Prostate gland (tissue), 2 donors: ENCODE data around the gene TSPOAP1.

Experiments used
- POLR2A ChIP-seq: fragments of 450-650 bp; IDR thresholded peaks from one replicate; pipeline ENCODE4 v1.6.1; 2016; ENCODE audit warnings: antibody characterized with exemption, mild to moderate bottlenecking
- TF ChIP-seq, protein P1 (sequence below), 4 experiments: fragments of 200-600 bp in 2 of 4; fragments of 450-650 bp in 2 of 4; sonication (generic) in 2 of 4; IDR thresholded peaks; 1 replicate in 3 of 4; 2 replicates in 1 of 4; pipeline ENCODE4 v1.5.1; 2016 to 2019; ENCODE audit warnings: antibody characterized with exemption in 4 of 4, mild to moderate bottlenecking in 2 of 4, moderate library complexity in 2 of 4

DNA sequence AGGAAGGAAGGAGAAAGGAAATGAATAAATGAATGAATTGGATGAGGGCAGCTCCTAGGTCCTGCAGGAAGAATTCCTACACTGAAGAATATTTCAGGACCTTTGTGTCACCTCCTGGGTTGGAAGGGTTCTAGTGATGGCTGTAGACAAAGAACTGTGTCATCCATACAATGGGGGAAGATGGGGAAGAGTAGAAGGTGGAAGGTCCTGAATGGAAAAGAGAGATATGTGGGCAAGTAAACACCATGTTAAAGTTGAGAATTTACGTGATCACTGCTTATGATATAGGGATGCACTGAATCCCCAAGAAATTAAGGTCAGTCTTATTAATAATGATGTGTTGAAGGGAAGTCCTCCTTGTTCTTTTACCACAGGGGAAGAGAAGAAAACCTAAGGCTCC lies 27.6 kb upstream of the TSPOAP1 start:
- TF ChIP-seq, protein P1, sequence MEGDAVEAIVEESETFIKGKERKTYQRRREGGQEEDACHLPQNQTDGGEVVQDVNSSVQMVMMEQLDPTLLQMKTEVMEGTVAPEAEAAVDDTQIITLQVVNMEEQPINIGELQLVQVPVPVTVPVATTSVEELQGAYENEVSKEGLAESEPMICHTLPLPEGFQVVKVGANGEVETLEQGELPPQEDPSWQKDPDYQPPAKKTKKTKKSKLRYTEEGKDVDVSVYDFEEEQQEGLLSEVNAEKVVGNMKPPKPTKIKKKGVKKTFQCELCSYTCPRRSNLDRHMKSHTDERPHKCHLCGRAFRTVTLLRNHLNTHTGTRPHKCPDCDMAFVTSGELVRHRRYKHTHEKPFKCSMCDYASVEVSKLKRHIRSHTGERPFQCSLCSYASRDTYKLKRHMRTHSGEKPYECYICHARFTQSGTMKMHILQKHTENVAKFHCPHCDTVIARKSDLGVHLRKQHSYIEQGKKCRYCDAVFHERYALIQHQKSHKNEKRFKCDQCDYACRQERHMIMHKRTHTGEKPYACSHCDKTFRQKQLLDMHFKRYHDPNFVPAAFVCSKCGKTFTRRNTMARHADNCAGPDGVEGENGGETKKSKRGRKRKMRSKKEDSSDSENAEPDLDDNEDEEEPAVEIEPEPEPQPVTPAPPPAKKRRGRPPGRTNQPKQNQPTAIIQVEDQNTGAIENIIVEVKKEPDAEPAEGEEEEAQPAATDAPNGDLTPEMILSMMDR (IDR thresholded peaks at IDR 0.05): no peak
- no peak for TF ChIP-seq POLR2A
